Pancreas (tissue), 10 donors: ENCODE data around the gene CLIP4. TPM values are rescaled to one million over a fixed set of nuclear protein-coding genes. Genes with fewer than 3 reads are reported as not detected.

Experiments
- ATAC-seq, 4 donors: fragments of 200-7000 bp; cut with Tn5 transposase; one replicate each; pipeline versions ENCODE4 v1.8.0 to v1.9.1; 2020; ENCODE audit warnings: mild to moderate bottlenecking in 4 of 4, moderate library complexity in 4 of 4
- DNase-seq, 6 donors: peaks; one replicate each; pipeline ENCODE4 v3.0.0-alpha.2; 2020
- FAIRE-seq: peaks from 2 replicates; lab custom pipeline; 2012; peaks lifted over from hg19 to GRCh38; lab: Jason Lieb, UNC
- H3K27ac ChIP-seq, 4 donors: fragments of 200-600 bp; sonication (generic); 1 replicate in 3 of 4; 2 replicates in 1 of 4; pipeline versions ENCODE4 v1.5.0 to v1.8.0; 2020
- H3K27me3 ChIP-seq, 4 donors: fragments of 200-600 bp; one replicate each; pipeline ENCODE4 v1.8.0; 2021
- H3K36me3 ChIP-seq, 3 donors: fragments of 200-600 bp; sonication (generic) in 1 of 3; one replicate each; pipeline versions ENCODE4 v1.5.0 to v1.8.0; 2020 to 2021
- H3K4me1 ChIP-seq, 3 donors: fragments of 200-600 bp; one replicate each; pipeline ENCODE4 v1.8.0; 2021
- H3K4me3 ChIP-seq, 4 donors: fragments of 200-600 bp; sonication (generic) in 2 of 4; one replicate each; pipeline versions ENCODE4 v1.5.0 to v1.8.0; 2020 to 2021
- H3K9me3 ChIP-seq, 4 donors: fragments of 200-600 bp; one replicate each; pipeline ENCODE4 v1.8.0; 2021
- WGBS, 2 donors: extraction: QIAGEN DNeasy Blood & Tissue Kit; methylation state at CpG; one replicate each; pipeline ENCODE4 v1.1.7; 2013; 5-methylcytosine and 5-hydroxymethylcytosine counted together
- intact Hi-C, 3 donors: fragments of 100-400 bp; cut with DNase I; formaldehyde crosslinking; loops; one replicate each; pipeline versions ENCODE4 v1.11.1 to v1.14.2; 2022
- polyA plus RNA-seq, 2 donors: library from polyadenylated mRNA; stranded (reverse); fragments of 200-250 nt; gene quantifications; one replicate each; pipeline ENCODE4 v1.2.3, GENCODE V29; 2013
- total RNA-seq, 6 donors: library from RNA; stranded (reverse); fragmentation: NEBNext Ultra II Directional in 4 of 6; extraction: Animal tissue kit (Norgen Biotek cat#: 25700) in 4 of 6; gene quantifications; one replicate each; pipeline versions ENCODE4 v1.2.1 to v1.2.4, GENCODE V29; 2021 to 2023
- TF ChIP-seq, protein P1 (sequence below), 4 donors: fragments of 200-600 bp; sonication (generic) in 3 of 4; IDR thresholded peaks; one replicate each; pipeline versions ENCODE4 v1.5.0 to v1.8.0; 2021; ENCODE audit warnings: antibody characterized with exemption in 4 of 4
- donor health status: healthy with polysubstance abuse.
- donor health status: DM: no; HTN: no; CAD: no; lungs with moderate emphysema.
- donor health status: DM: no; HTN: no; CAD: no.
- donor health status: control.
- donor health status: control.
- donor health status: Bipolar disorder and iron deficiency.
- donor health status: DM: yes; HTN: yes; CAD: no.
- donor health status: DM: no; HTN: no; CAD: no.
- donor health status: DM: no; HTN: no; CAD: no.
- donor health status: DM: yes; HTN: yes; CAD: no.

The CLIP4 gene
- total and polyA plus RNA-seq, 8 donors, result 4.5 to 18.3 (median 7.0) TPM

DNA sequence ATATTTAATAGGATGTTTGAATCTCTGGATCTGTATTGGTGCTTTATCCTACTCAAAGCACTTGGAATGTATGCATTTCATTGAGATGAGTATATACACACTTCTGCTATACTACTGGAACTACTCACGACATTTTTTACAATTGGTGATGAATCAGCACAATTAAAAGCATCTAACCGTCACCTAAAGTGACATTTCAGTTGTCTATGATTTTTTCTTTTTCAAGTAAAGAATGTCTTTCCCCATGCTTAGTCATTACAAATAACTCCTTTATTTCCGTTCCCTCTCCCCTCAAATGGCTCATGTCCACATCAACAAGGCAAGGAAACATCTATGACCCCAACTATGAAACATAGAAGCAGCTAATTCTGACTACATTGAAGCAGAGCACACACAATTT, 77.3 kb downstream of the CLIP4 start:
- 79 to 85% methylated on average over 3 of the region's 3 CpGs for WGBS, 2 donors

DNA sequence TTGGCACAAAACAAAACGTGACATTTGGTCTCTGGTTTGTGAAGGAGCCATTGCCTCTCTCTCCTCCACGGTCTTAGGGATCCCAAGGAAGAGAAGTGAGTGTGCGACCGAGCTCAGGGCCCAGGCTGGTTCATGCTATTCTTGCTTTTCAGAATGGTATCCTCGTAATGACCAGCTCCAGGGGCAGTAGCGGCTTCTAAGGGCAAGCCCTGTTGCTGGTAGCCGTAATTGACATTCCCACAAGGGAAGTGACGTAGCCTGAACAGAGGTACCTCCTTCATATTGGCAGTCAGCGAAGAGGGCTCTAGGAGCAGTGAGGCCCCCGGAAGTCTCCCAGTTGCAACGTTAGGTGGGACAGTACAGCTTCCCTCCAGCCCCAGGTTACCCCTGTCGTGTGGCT, 77.9 kb downstream of the CLIP4 start:
- ATAC-seq, result no peak
- Histone ChIP-seq H3K4me1 (no peaks in the 10 kb centered on the region), H3K27me3 (no peaks in the 10 kb centered on the region), H3K36me3 (no peaks in the 10 kb centered on the region), H3K4me3 (no peak overlapping the region), H3K27ac (no peak overlapping the region), H3K9me3 (no peaks in the 10 kb centered on the region)
- no peak for FAIRE-seq
- intact Hi-C loops, result loop anchor here in 2 of 3 donors (5.0 to 10.0 kb wide), 2 partner anchors 228 to 236 kb away; no protein-coding TSS in a partner anchor
- no peak for DNase-seq
- TF ChIP-seq, protein P1, sequence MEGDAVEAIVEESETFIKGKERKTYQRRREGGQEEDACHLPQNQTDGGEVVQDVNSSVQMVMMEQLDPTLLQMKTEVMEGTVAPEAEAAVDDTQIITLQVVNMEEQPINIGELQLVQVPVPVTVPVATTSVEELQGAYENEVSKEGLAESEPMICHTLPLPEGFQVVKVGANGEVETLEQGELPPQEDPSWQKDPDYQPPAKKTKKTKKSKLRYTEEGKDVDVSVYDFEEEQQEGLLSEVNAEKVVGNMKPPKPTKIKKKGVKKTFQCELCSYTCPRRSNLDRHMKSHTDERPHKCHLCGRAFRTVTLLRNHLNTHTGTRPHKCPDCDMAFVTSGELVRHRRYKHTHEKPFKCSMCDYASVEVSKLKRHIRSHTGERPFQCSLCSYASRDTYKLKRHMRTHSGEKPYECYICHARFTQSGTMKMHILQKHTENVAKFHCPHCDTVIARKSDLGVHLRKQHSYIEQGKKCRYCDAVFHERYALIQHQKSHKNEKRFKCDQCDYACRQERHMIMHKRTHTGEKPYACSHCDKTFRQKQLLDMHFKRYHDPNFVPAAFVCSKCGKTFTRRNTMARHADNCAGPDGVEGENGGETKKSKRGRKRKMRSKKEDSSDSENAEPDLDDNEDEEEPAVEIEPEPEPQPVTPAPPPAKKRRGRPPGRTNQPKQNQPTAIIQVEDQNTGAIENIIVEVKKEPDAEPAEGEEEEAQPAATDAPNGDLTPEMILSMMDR (IDR thresholded peaks at IDR 0.05), result no peak
- WGBS, 2 donors, result 83 to 87% methylated on average over 12 of the region's 12 CpGs

More for the DNA sequence above, 77.3 kb downstream of the CLIP4 start:
- no peaks in the 10 kb centered on the region for H3K27me3 ChIP-seq
- H3K4me3 ChIP-seq, result no peak overlapping the region
- H3K27ac ChIP-seq, result no peak overlapping the region
- no peaks in the 10 kb centered on the region for H3K36me3 ChIP-seq
- no peaks in the 10 kb centered on the region for H3K4me1 ChIP-seq
- FAIRE-seq (no peak), ATAC-seq (no peak), DNase-seq (no peak)
- TF ChIP-seq, protein P1 (IDR thresholded peaks at IDR 0.05), result no peak
- intact Hi-C loops, result loop anchor here in 2 of 3 donors (5.0 to 10.0 kb wide), 2 partner anchors 228 to 235 kb away; no protein-coding TSS in a partner anchor
- no peaks in the 10 kb centered on the region for H3K9me3 ChIP-seq

DNA sequence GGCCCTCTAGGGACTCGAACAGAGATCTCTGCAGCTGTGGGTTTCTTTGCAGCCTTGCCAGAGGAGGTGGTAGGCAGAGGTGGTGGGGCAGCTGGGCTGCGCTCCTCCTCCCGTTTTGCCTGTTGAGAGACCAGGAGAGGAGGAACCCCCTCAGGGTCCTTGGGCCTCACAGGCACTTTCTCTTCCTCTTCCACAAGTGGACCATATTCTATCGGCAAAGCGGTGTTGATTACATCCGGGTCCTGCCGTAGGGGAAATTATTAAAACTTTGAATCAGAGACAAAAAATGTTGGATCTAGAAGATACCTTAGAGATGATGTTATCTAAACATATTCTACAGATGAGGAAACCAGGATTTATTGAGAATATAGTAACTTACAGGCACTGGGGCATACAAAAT, 78.5 kb downstream of the CLIP4 start:
- Histone ChIP-seq H3K9me3 (no peaks in the 10 kb centered on the region), H3K4me3 (no peak overlapping the region), H3K27me3 (no peaks in the 10 kb centered on the region), H3K27ac (no peak overlapping the region), H3K4me1 (no peaks in the 10 kb centered on the region), H3K36me3 (no peaks in the 10 kb centered on the region)
- no peak for ATAC-seq
- no peak for DNase-seq
- 82 to 92% methylated on average over 7 of the region's 7 CpGs for WGBS, 2 donors
- FAIRE-seq, result no peak
- intact Hi-C loops, result loop anchor here in 2 of 3 donors (5.0 to 10.0 kb wide), 2 partner anchors 229 to 236 kb away; no protein-coding TSS in a partner anchor
- TF ChIP-seq, protein P1 (IDR thresholded peaks at IDR 0.05), result no peak

DNA sequence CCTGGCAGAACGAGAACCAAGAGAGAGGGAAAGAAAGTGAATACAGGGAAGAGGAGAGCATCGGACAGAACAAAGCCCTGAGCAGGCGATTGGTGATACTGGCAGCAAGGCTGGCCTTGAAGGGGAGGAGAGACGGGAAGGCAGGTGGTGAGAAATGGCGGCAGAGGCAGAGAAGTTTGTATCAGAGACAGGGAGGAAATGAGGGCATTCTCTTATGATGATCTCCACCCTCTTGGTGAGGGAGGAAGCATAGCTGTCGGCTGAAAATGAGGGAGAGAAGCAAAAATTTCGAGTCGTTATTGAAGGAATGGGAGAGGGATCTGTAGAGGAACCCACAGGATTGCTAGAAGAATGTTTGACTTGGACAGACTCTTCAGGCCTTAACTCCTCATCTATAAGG, 80.6 kb downstream of the CLIP4 start:
- FAIRE-seq (no peak), DNase-seq (no peak), ATAC-seq (no peak)
- no peak overlapping the region for H3K27ac ChIP-seq
- H3K4me1 ChIP-seq, result no peaks in the 10 kb centered on the region
- no peaks in the 10 kb centered on the region for H3K27me3 ChIP-seq
- H3K36me3 ChIP-seq, result no peaks in the 10 kb centered on the region
- no peaks in the 10 kb centered on the region for H3K9me3 ChIP-seq
- TF ChIP-seq, protein P1 (IDR thresholded peaks at IDR 0.05), result no peak
- 72 to 80% methylated on average over 8 of the region's 8 CpGs for whole genome bisulfite sequencing, 2 donors
- intact Hi-C loops, result loop anchor here in 1 of 3 donors (10.0 kb wide), 1 partner anchor 231 kb away; no protein-coding TSS in a partner anchor
- no peak overlapping the region for H3K4me3 ChIP-seq
